Mammary epithelial cell (primary cell): ENCODE measurements around the gene IFT80.

Source experiments
- EZH2 ChIP-seq: IDR thresholded peaks from 2 replicates; pipeline ENCODE4 v1.6.1; 2012; ENCODE audit warnings: low read length, inconsistent platforms, borderline replicate concordance
- TF ChIP-seq, protein P1 (sequence below), 2 donors: IDR thresholded peaks in 1 of 2; conservative IDR thresholded peaks in 1 of 2; 2 replicates each; pipeline ENCODE4 v1.5.1; 2011 to 2012; ENCODE audit warnings: inconsistent platforms in 2 of 2, low read length in 2 of 2, mild to moderate bottlenecking in 2 of 2, control low read depth in 1 of 2, low read depth in 1 of 2; ENCODE audit not compliant: insufficient read depth in 1 of 2; ENCODE audit errors: extremely low read depth in 1 of 2

DNA sequence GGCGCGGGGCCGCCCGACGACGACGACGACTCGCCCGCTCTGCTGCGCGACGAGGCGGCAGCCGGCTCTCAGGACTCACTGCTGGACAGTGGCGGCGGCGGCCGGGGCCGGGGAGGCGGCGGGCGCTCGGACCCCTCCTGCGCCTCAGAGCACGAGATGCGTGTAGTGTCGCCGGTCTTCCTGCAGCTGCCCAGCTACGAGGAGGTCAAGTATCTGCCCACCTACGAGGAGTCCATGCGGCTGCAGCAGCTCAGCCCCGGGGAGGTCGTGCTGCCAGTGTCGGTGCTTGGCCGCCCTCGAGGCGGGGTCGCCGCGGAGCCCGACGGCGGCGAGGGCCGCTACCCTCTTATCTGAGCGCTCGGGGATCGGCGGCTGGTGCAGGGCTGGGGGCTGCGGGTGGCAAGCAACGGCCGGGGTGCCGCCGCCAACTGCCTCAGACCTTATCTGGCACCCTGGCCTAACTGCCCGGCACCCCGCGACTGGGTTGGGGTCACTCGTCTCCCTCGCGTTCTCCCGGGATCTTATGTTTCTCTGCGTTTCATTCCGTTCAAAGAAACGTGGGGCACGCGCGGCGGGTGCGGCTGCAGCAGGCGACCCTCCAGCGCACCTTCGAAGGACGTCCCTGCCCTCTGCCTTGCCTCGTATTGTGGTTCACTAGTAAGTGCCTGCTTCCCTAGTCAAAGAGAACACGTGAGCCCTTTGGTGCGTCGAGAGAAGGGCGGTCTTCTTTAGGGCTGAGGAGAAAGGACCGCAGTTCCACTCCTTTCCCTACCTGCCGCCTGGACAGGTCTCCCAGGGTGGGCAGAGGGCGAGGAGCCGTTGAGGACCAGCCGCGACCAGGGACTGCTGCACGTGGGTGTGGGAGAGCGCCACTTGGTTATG lies 172.8 kb downstream of the IFT80 start:
- peak; percentile 97 for TF ChIP-seq EZH2
- TF ChIP-seq, protein P1, sequence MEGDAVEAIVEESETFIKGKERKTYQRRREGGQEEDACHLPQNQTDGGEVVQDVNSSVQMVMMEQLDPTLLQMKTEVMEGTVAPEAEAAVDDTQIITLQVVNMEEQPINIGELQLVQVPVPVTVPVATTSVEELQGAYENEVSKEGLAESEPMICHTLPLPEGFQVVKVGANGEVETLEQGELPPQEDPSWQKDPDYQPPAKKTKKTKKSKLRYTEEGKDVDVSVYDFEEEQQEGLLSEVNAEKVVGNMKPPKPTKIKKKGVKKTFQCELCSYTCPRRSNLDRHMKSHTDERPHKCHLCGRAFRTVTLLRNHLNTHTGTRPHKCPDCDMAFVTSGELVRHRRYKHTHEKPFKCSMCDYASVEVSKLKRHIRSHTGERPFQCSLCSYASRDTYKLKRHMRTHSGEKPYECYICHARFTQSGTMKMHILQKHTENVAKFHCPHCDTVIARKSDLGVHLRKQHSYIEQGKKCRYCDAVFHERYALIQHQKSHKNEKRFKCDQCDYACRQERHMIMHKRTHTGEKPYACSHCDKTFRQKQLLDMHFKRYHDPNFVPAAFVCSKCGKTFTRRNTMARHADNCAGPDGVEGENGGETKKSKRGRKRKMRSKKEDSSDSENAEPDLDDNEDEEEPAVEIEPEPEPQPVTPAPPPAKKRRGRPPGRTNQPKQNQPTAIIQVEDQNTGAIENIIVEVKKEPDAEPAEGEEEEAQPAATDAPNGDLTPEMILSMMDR (conservative IDR thresholded peaks at IDR 0.05 in 1 of 2, IDR thresholded peaks at IDR 0.05 in 1 of 2; ENCODE audit: extremely low read depth in 1 of 2, insufficient read depth in 1 of 2, low read depth in 1 of 2, low read length in 2 of 2), result no peak
